A549 (cell line): ENCODE measurements around the gene NAP1L1. TPM values are rescaled to one million over a fixed set of nuclear protein-coding genes. Genes with fewer than 3 reads are reported as not detected.

Experiments used
- ATAC-seq, 2 experiments: fragments of 200-7000 bp in 1 of 2; fragments of >200 bp in 1 of 2; cut with Nextera tagmentation in 1 of 2; cut with Tn5 transposase in 1 of 2; 3 replicates each; pipeline versions ENCODE4 v1.8.0 to v1.9.1; 2018 to 2020; ENCODE audit warnings: mild to moderate bottlenecking in 1 of 2, moderate library complexity in 1 of 2
- CTCF ChIA-PET: fragments of 300-600 bp; sonication (Branson Sonifier 250); formaldehyde crosslinking; extraction: SDS; loops from one replicate; lab custom pipeline; 2021; ENCODE audit warnings: antibody characterized with exemption, inconsistent platforms; lab: Yijun Ruan, JAX
- POLR2A ChIA-PET: fragments of 350-600 bp; formaldehyde crosslinking; extraction: SDS; loops from one replicate; lab custom pipeline; 2021; ENCODE audit warnings: antibody characterized with exemption, inconsistent platforms; lab: Yijun Ruan, JAX
- DNase-seq, 2 experiments: peaks; one replicate each; pipeline versions ENCODE4 v3.0.0 to v3.0.0-alpha.2; 2011 to 2016; ENCODE audit warnings: low read depth in 1 of 2, low spot score in 1 of 2
- FAIRE-seq: peaks from 2 replicates; lab custom pipeline; 2011; peaks lifted over from hg19 to GRCh38; lab: Jason Lieb, UNC
- H3K27ac ChIP-seq, 2 experiments: fragments of >200 bp; sonication (Bioruptor Twin); formaldehyde crosslinking; 3 replicates each; pipeline ENCODE4 v1.5.1; 2016 to 2017
- H3K4me1 ChIP-seq: fragments of >200 bp; sonication (Bioruptor Twin); formaldehyde crosslinking; 3 replicates; pipeline ENCODE4 v1.6.1; 2016
- H3K4me2 ChIP-seq: fragments of >200 bp; sonication (Bioruptor Twin); formaldehyde crosslinking; 3 replicates; pipeline ENCODE4 v1.6.1; 2016
- H3K4me3 ChIP-seq: fragments of >200 bp; sonication (Bioruptor Twin); formaldehyde crosslinking; 3 replicates; pipeline ENCODE4 v1.5.1; 2016
- H3K9me3 ChIP-seq: fragments of >200 bp; sonication (Bioruptor Twin); formaldehyde crosslinking; 3 replicates; pipeline ENCODE4 v1.6.1; 2016
- CBX2 ChIP-seq: fragments of 200-600 bp; sonication (generic); IDR thresholded peaks from 2 replicates; pipeline ENCODE4 v1.6.1; 2016; ENCODE audit warnings: low read depth, mild to moderate bottlenecking, borderline replicate concordance
- CHD2 ChIP-seq: fragments of 150-350 bp; IDR thresholded peaks from 2 replicates; pipeline ENCODE4 v1.6.1; 2014; ENCODE audit warnings: low read length; ENCODE audit not compliant: partially characterized antibody
- CTCF ChIP-seq: fragments of >200 bp; sonication (Bioruptor Twin); formaldehyde crosslinking; IDR thresholded peaks from 3 replicates; pipeline ENCODE4 v1.5.1; 2016
- E2F6 ChIP-seq: IDR thresholded peaks from 2 replicates; pipeline ENCODE4 v1.6.1; 2012; ENCODE audit warnings: low read depth, borderline replicate concordance
- FOSB ChIP-seq: fragments of 250-450 bp; sonication (Bioruptor Pico); IDR thresholded peaks from 2 replicates; pipeline ENCODE4 v1.5.0; 2020; ENCODE audit warnings: mild to moderate bottlenecking, moderate library complexity
- FOSL2 ChIP-seq, 2 experiments: fragments of 450-650 bp in 1 of 2; fragments of >200 bp in 1 of 2; sonication (Bioruptor Twin) in 1 of 2; formaldehyde crosslinking; IDR thresholded peaks; 2 replicates each; pipeline versions ENCODE4 v1.5.0 to v1.6.1; 2016 to 2020; ENCODE audit warnings: mild to moderate bottlenecking in 1 of 2, moderate library complexity in 1 of 2
- HMGXB4 ChIP-seq: fragments of 250-450 bp; sonication (Bioruptor Pico); IDR thresholded peaks from 2 replicates; pipeline ENCODE4 v1.5.0; 2021; ENCODE audit warnings: mild to moderate bottlenecking, moderate library complexity, borderline replicate concordance
- HOXA7 ChIP-seq: fragments of 250-450 bp; sonication (Bioruptor Pico); IDR thresholded peaks from 2 replicates; pipeline ENCODE4 v1.5.0; 2020; ENCODE audit warnings: mild to moderate bottlenecking, moderate library complexity
- KDM1A ChIP-seq: fragments of 200-600 bp; sonication (generic); IDR thresholded peaks from 2 replicates; pipeline ENCODE4 v1.6.1; 2016; ENCODE audit warnings: low read depth, mild to moderate bottlenecking
- KDM5A ChIP-seq: fragments of 200-600 bp; sonication (generic); IDR thresholded peaks from 2 replicates; pipeline ENCODE4 v1.6.1; 2016; ENCODE audit warnings: antibody characterized with exemption, mild to moderate bottlenecking
- MAFK ChIP-seq: fragments of 450-650 bp; IDR thresholded peaks from 2 replicates; pipeline ENCODE4 v1.6.1; 2014; ENCODE audit not compliant: partially characterized antibody
- MAX ChIP-seq: IDR thresholded peaks from 2 replicates; pipeline ENCODE4 v1.6.1; 2012
- MAZ ChIP-seq: fragments of 150-350 bp; IDR thresholded peaks from 2 replicates; pipeline ENCODE4 v1.6.1; 2014; ENCODE audit warnings: antibody characterized with exemption, low read depth, low read length, borderline replicate concordance
- MYC ChIP-seq: IDR thresholded peaks from 2 replicates; pipeline ENCODE4 v1.6.1; 2012; ENCODE audit warnings: mild to moderate bottlenecking, inconsistent platforms, low read length, improper control_type of control experiment, borderline replicate concordance
- NFE2L2 ChIP-seq: fragments of 150-350 bp; conservative IDR thresholded peaks from 2 replicates; pipeline ENCODE4 v1.6.1; 2014; ENCODE audit warnings: low read length
- POLR2A ChIP-seq: IDR thresholded peaks from 2 replicates; pipeline ENCODE4 v1.6.1; 2012; ENCODE audit warnings: mild to moderate bottlenecking, low read length
- RARB ChIP-seq: fragments of 250-450 bp; sonication (Bioruptor Pico); IDR thresholded peaks from 2 replicates; pipeline ENCODE4 v1.8.0; 2021; ENCODE audit warnings: mild to moderate bottlenecking, moderate library complexity
- SMC3 ChIP-seq: fragments of >200 bp; sonication (Bioruptor Twin); formaldehyde crosslinking; IDR thresholded peaks from 3 replicates; pipeline ENCODE4 v1.6.1; 2018; ENCODE audit warnings: inconsistent platforms
- SREBF2 ChIP-seq: fragments of 450-650 bp; IDR thresholded peaks from 2 replicates; pipeline ENCODE4 v1.6.1; 2014; ENCODE audit warnings: mild to moderate bottlenecking, moderate library complexity
- TP53 ChIP-seq: fragments of 250-450 bp; sonication (Bioruptor Pico); IDR thresholded peaks from 2 replicates; pipeline ENCODE4 v1.5.0; 2021; ENCODE audit warnings: mild to moderate bottlenecking, moderate library complexity
- USF2 ChIP-seq: fragments of 450-650 bp; IDR thresholded peaks from 2 replicates; pipeline ENCODE4 v1.6.1; 2014; ENCODE audit warnings: antibody characterized with exemption
- ZFP36 ChIP-seq: fragments of 450-650 bp; IDR thresholded peaks from 2 replicates; pipeline ENCODE4 v1.6.1; 2014; ENCODE audit warnings: borderline replicate concordance; ENCODE audit not compliant: partially characterized antibody
- ZNF302 ChIP-seq: fragments of 250-450 bp; sonication (Bioruptor Pico); IDR thresholded peaks from 2 replicates; pipeline ENCODE4 v1.9.0; 2021; ENCODE audit warnings: inconsistent platforms, mild to moderate bottlenecking, moderate library complexity
- ZSCAN20 ChIP-seq: fragments of 250-450 bp; sonication (Bioruptor Pico); IDR thresholded peaks from 2 replicates; pipeline ENCODE4 v1.8.0; 2022; ENCODE audit warnings: mild to moderate bottlenecking, moderate library complexity
- WGBS: methylation state at CpG from one replicate; pipeline ENCODE4 v1.1.6; 2017; ENCODE audit errors: missing lambda C conversion rate; 5-methylcytosine and 5-hydroxymethylcytosine counted together
- polyA plus RNA-seq, 4 experiments: library from polyadenylated mRNA; depleted of rRNA in 3 of 4; stranded (reverse); fragments of >200 nt; fragmentation: RNase III in 1 of 4; extraction: RNeasy Plus Mini Kit Qiagen cat#74134 plus additional on column Dnase treatment in 1 of 4; gene quantifications; 2 replicates in 3 of 4; 3 replicates in 1 of 4; pipeline ENCODE4 v1.2.3, GENCODE V29; 2011 to 2017

Gene NAP1L1
- polyA plus RNA-seq, 2 of the 4 experiments (the other 2 are of a cell fraction), result 709 to 943 TPM

GRCh38 chr12:76083246-76083903 lies 1.1 kb downstream of the NAP1L1 start:
- FAIRE-seq, result no peak
- CTCF ChIA-PET, result interaction anchor here (0.5 to 2.5 kb wide), 5 partner anchors 46 to 372 kb away, joined by 3 to 10 read pairs (median 4); partner anchors contain the start of gene BBS10
- POLR2A ChIA-PET, result interaction anchor here (0.6 to 2.7 kb wide), 4 partner anchors 21 to 1542 kb away, joined by 3 to 10 read pairs (median 3); partner anchors contain the start of gene BBS10
- 3% methylated on average over 14 of the region's 14 CpGs for WGBS
- DNase-seq, result no peak
- TF ChIP-seq USF2 (peak; percentile 27; the same call in 1 of the 2 replicates), KDM5A (0 out of 2 replicates have a peak, but pooled peaks have one; percentile 4), CHD2 (no peak), CBX2 (no peak), MAZ (no peak), KDM1A (no peak), SREBF2 (no peak), POLR2A (no peak), SMC3 (no peak), RARB (no peak), TP53 (no peak), ZNF302 (CRISPR knock-in tag) (no peak), ZSCAN20 (CRISPR knock-in tag) (no peak), MYC (no peak), HOXA7 (0 out of 2 replicates have a peak, but pooled peaks have one; percentile 40)
- TF ChIP-seq, all 56 proteins: peak for 3
- Histone ChIP-seq H3K4me3 (peak overlapping the region; percentile 81), H3K9me3 (peaks cover 7% of the 10 kb centered on the region; the same call in 1 of the 3 replicates), H3K27ac (peak overlapping the region; percentile 90 to 99), H3K4me1 (peaks cover 36% of the 10 kb centered on the region), H3K4me2 (peak overlapping the region; percentile 80)
- peak in 1 of 2 experiments; percentile 3; a peak in 2 of 6 replicates for ATAC-seq

GRCh38 chr12:76081909-76082308 lies 2.6 kb downstream of the NAP1L1 start:
- ATAC-seq (no peak), DNase-seq (no peak), FAIRE-seq (no peak)
- H3K4me2 ChIP-seq, result peak overlapping the region; percentile 80
- H3K4me3 ChIP-seq, result peak overlapping the region; percentile 81; the same call in 1 of the 3 replicates
- H3K9me3 ChIP-seq, result peaks cover 7% of the 10 kb centered on the region; the same call in 1 of the 3 replicates
- POLR2A ChIA-PET, result no interaction called here
- CTCF ChIA-PET, result interaction anchor here (1.7 to 2.5 kb wide), 2 partner anchors 77 to 266 kb away, joined by 5 to 10 read pairs; partner anchors contain the start of gene BBS10
- H3K4me1 ChIP-seq, result peaks cover 45% of the 10 kb centered on the region
- H3K27ac ChIP-seq, result no peak overlapping the region; a peak in 2 of 6 replicates
- TF ChIP-seq CTCF (no peak), MAX (no peak), MAFK (peak; percentile 80), ZFP36 (no peak), HMGXB4 (CRISPR knock-in tag) (no peak), FOSB (0 out of 2 replicates have a peak, but pooled peaks have one; percentile 14), FOSL2 (IDR thresholded peaks at IDR 0.05) (no peak), FOSL2 (CRISPR knock-in tag; IDR thresholded peaks at IDR 0.05) (peak; percentile 70), E2F6 (no peak), NFE2L2 (peak; percentile 51; the same call in 1 of the 2 replicates)
